Caco-2 (cell line): ENCODE results near the gene FPGS. TPM values are rescaled to one million over a fixed set of nuclear protein-coding genes. Genes with fewer than 3 reads are reported as not detected.
A peak's percentile ranks its signal among the peaks of the same experiment; 100 is the strongest.

Experiments used
- BruUV-seq: library from RNA; stranded (reverse); fragments of 400-500 nt; replicated peaks from 2 replicates; lab custom pipeline; 2021; lab: Mats Ljungman, UMichigan
- CTCF ChIA-PET: fragments of 300-600 bp; sonication (Branson Sonifier 250); formaldehyde crosslinking; loops from one replicate; lab custom pipeline; 2022; ENCODE audit warnings: antibody characterized with exemption; lab: Charles Lee
- POLR2A ChIA-PET: fragments of 300-600 bp; sonication (Branson Sonifier 250); formaldehyde crosslinking; loops from one replicate; lab custom pipeline; 2022; ENCODE audit warnings: antibody characterized with exemption; lab: Charles Lee
- DNase-seq, 2 experiments: peaks; one replicate each; pipeline versions ENCODE4 v3.0.0 to v3.0.0-alpha.2; 2020 to 2022
- H3K27me3 ChIP-seq: replicated peaks from 2 replicates; pipeline ENCODE4 v1.6.0; 2011; ENCODE audit warnings: low read length; ENCODE audit not compliant: control insufficient read depth, insufficient read depth
- H3K36me3 ChIP-seq: 2 replicates; pipeline ENCODE4 v1.5.1; 2011; ENCODE audit warnings: low read length; ENCODE audit not compliant: control insufficient read depth, insufficient read depth
- H3K4me1 ChIP-seq: fragments of 250-450 bp; sonication (Bioruptor Pico); 2 replicates; pipeline ENCODE4 v1.5.1; 2020; ENCODE audit warnings: mild to moderate bottlenecking
- H3K4me3 ChIP-seq: 2 replicates; pipeline ENCODE4 v1.5.1; 2011; ENCODE audit warnings: low read depth, mild to moderate bottlenecking, control low read depth, low read length
- H3K9me3 ChIP-seq: fragments of 250-450 bp; sonication (Bioruptor Pico); 2 replicates; pipeline ENCODE4 v1.5.1; 2020; ENCODE audit warnings: mild to moderate bottlenecking, moderate library complexity
- H3K27ac Mint-ChIP-seq: one replicate; pipeline ENCODE4 v1.8.0; 2022; ENCODE audit warnings: mixed read lengths; ENCODE audit not compliant: unreplicated experiment
- H3K27me3 Mint-ChIP-seq: one replicate; pipeline ENCODE4 v1.8.0; 2022; ENCODE audit warnings: mixed read lengths; ENCODE audit not compliant: insufficient read depth, unreplicated experiment
- H3K36me3 Mint-ChIP-seq: one replicate; pipeline ENCODE4 v1.8.0; 2022; ENCODE audit warnings: mild to moderate bottlenecking, mixed read lengths; ENCODE audit not compliant: insufficient read depth, unreplicated experiment
- H3K4me1 Mint-ChIP-seq: one replicate; pipeline ENCODE4 v1.8.0; 2022; ENCODE audit warnings: low read depth, mixed read lengths; ENCODE audit not compliant: unreplicated experiment
- H3K4me3 Mint-ChIP-seq: one replicate; pipeline ENCODE4 v1.8.0; 2022; ENCODE audit warnings: mild to moderate bottlenecking, moderate library complexity, mixed read lengths; ENCODE audit not compliant: unreplicated experiment
- H3K9me3 Mint-ChIP-seq: one replicate; pipeline ENCODE4 v1.8.0; 2022; ENCODE audit warnings: mixed read lengths; ENCODE audit not compliant: unreplicated experiment
- intact Hi-C: fragments of 100-400 bp; cut with micrococcal nuclease; formaldehyde crosslinking; loops from one replicate; pipeline ENCODE4 v1.10.0; 2022; ENCODE audit not compliant: unreplicated experiment
- total RNA-seq: library from RNA; stranded (reverse); gene quantifications from 2 replicates; pipeline ENCODE4 v1.2.3, GENCODE V29; 2022
- TF ChIP-seq, protein P1 (sequence below), 2 experiments: fragments of 200-600 bp in 1 of 2; IDR thresholded peaks; 1 replicate in 1 of 2; 2 replicates in 1 of 2; pipeline versions ENCODE4 v1.5.1 to v1.8.0; 2011 to 2022; ENCODE audit warnings: antibody characterized with exemption in 1 of 2, control low read depth in 1 of 2, inconsistent platforms in 1 of 2, low read depth in 1 of 2, low read length in 1 of 2, mild to moderate bottlenecking in 1 of 2, moderate library complexity in 1 of 2; ENCODE audit not compliant: insufficient read depth in 1 of 2, severe bottlenecking in 1 of 2, unreplicated experiment in 1 of 2

Gene FPGS
- total RNA-seq, 1 experiment from 2014 or later: 54.4 TPM

DNA sequence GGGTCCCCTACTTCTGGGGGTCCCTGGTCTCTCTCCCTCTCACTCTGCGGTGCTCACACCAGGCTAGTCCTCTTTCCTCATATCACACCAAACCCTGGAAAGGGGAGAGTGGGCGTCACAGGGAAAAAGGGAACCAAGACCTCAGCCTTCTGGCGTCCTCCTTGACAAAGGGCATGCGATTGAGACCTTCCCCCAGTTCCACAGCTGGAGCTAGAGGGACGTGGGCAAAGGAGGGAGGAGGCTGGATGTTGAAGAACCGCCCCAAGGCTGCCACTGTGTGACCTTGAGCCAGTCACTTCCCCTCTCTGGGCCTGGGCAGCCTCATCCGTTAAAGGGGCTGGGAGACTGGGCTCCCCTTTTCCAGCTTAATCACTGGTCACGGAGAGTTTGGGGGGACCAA is 49.1 kb upstream of the FPGS start:
- Histone ChIP-seq H3K27me3 (peaks cover 2% of the 10 kb centered on the region), H3K4me1 (0 out of 2 replicates have a peak, but pooled peaks cover 3% of the 10 kb centered on the region), H3K36me3 (no peaks in the 10 kb centered on the region), H3K4me3 (no peak overlapping the region), H3K9me3 (no peaks in the 10 kb centered on the region)
- no TSS peak for BruUV-seq
- H3K4me1 Mint-ChIP-seq: no peaks in the 10 kb centered on the region
- no peak overlapping the region for H3K27ac Mint-ChIP-seq
- intact Hi-C loops: no loop called here
- H3K4me3 Mint-ChIP-seq: peak overlapping the region; percentile 4
- ChIA-PET CTCF (interaction anchor here (2.8 kb wide), 1 partner anchor 19 kb away, joined by 10 read pairs; the partner anchor contains the start of gene TOR2A), POLR2A (no interaction called here)
- no peak for DNase-seq
- H3K27me3 Mint-ChIP-seq: peaks cover 16% of the 10 kb centered on the region
- TF ChIP-seq, protein P1, sequence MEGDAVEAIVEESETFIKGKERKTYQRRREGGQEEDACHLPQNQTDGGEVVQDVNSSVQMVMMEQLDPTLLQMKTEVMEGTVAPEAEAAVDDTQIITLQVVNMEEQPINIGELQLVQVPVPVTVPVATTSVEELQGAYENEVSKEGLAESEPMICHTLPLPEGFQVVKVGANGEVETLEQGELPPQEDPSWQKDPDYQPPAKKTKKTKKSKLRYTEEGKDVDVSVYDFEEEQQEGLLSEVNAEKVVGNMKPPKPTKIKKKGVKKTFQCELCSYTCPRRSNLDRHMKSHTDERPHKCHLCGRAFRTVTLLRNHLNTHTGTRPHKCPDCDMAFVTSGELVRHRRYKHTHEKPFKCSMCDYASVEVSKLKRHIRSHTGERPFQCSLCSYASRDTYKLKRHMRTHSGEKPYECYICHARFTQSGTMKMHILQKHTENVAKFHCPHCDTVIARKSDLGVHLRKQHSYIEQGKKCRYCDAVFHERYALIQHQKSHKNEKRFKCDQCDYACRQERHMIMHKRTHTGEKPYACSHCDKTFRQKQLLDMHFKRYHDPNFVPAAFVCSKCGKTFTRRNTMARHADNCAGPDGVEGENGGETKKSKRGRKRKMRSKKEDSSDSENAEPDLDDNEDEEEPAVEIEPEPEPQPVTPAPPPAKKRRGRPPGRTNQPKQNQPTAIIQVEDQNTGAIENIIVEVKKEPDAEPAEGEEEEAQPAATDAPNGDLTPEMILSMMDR (IDR thresholded peaks at IDR 0.05; ENCODE audit: insufficient read depth in 1 of 2, low read depth in 1 of 2, low read length in 1 of 2, severe bottlenecking in 1 of 2, unreplicated experiment in 1 of 2): no peak
- no peaks in the 10 kb centered on the region for H3K9me3 Mint-ChIP-seq
- peaks cover 5% of the 10 kb centered on the region for H3K36me3 Mint-ChIP-seq

DNA sequence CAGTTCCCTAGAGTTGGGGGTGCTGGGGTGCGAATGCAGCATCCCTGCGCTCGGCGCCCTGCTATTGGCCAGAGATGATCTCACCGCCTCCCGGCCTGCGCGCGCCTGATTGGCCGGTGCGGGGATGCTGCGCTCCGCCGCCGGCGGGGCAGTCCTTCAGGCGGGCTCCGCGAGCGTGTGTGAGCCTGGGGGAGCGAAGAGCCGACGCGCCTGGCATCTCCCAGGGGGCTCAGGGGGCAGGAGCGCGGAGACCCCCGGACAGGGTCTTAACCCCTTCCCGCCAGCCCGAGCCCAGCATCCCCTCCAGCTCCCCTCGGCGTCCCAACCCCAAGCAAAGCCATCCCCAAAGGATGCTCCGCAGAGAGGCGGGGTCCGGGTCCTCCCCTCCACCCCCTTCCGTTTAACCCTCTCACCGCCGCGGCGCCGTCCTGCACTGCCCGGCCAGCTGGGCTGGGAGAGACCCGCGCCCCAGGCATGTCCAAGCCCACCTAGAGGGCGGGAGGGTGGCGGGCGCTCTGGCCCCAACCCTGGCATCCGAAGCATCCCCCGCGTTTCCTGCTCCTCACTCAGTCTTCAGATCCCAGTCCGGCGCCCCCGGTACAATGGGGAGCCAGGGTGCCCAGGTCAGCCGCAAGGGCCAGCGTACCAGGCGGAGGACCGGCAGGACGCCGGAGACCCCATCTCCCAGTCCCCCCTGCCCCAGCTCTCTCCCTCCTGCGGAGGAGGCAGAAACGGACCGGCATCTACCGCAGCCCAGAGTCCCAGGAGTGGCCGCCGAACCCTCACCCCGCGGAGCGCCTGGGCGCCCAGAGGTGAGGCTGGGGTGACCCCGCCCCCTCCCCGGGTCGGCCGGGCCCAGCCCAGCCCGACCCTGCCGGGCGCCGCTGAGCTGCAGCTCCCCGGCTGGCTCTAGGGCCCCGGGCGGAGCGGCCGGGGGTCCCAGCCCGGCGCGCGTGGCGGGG is 48.3 kb upstream of the FPGS start:
- H3K27ac Mint-ChIP-seq: no peak overlapping the region
- no peaks in the 10 kb centered on the region for H3K36me3 ChIP-seq
- POLR2A ChIA-PET: no interaction called here
- intact Hi-C loops: no loop called here
- H3K27me3 ChIP-seq: peaks cover 2% of the 10 kb centered on the region
- no TSS peak for BruUV-seq
- no peaks in the 10 kb centered on the region for H3K9me3 ChIP-seq
- peak overlapping the region; percentile 14 for H3K4me3 ChIP-seq
- TF ChIP-seq, protein P1 (IDR thresholded peaks at IDR 0.05; ENCODE audit: insufficient read depth in 1 of 2, low read depth in 1 of 2, low read length in 1 of 2, severe bottlenecking in 1 of 2, unreplicated experiment in 1 of 2): no peak
- no peaks in the 10 kb centered on the region for H3K4me1 Mint-ChIP-seq
- no peaks in the 10 kb centered on the region for H3K9me3 Mint-ChIP-seq
- 0 out of 2 replicates have a peak, but pooled peaks cover 3% of the 10 kb centered on the region for H3K4me1 ChIP-seq
- no peak for DNase-seq
- H3K36me3 Mint-ChIP-seq: peaks cover 5% of the 10 kb centered on the region
- peaks cover 18% of the 10 kb centered on the region for H3K27me3 Mint-ChIP-seq
- H3K4me3 Mint-ChIP-seq: peak overlapping the region; percentile 24
- CTCF ChIA-PET: interaction anchor here (2.8 kb wide), 1 partner anchor 20 kb away, joined by 10 read pairs; the partner anchor contains the start of gene TOR2A
